Esophagus muscularis mucosa (tissue), 3 donors: Measurements from ENCODE around the gene KRT71.

Experiments
- CTCF ChIP-seq, 3 experiments: fragments of 200-600 bp in 2 of 3; fragments of 450-650 bp in 1 of 3; sonication (generic) in 2 of 3; IDR thresholded peaks; one replicate each; pipeline ENCODE4 v1.5.1; 2017 to 2019; ENCODE audit warnings: antibody characterized with exemption in 3 of 3, mild to moderate bottlenecking in 2 of 3, moderate library complexity in 1 of 3
- POLR2AphosphoS5 ChIP-seq, 2 donors: sonication (generic); formaldehyde crosslinking; IDR thresholded peaks; one replicate each; pipeline ENCODE4 v1.6.1; 2017; ENCODE audit warnings: antibody characterized with exemption in 2 of 2

GRCh38 chr12:52531566-52532300 lies 21.2 kb downstream of the KRT71 start:
- TF ChIP-seq CTCF (IDR thresholded peaks at IDR 0.05) = no peak
- no peak for TF ChIP-seq POLR2AphosphoS5 (IDR thresholded peaks at IDR 0.05)
